Activated CD4-positive, alpha-beta T cell treated with anti-CD3 and anti-CD28 coated beads for 48 hours (primary cell): Measurements from ENCODE around the gene MAN1C1.
A peak's percentile ranks its signal among the peaks of the same experiment; 100 is the strongest.

Source experiments
- DNase-seq: peaks from one replicate; pipeline ENCODE4 v3.0.0-alpha.2; 2020

The MAN1C1 gene

DNA sequence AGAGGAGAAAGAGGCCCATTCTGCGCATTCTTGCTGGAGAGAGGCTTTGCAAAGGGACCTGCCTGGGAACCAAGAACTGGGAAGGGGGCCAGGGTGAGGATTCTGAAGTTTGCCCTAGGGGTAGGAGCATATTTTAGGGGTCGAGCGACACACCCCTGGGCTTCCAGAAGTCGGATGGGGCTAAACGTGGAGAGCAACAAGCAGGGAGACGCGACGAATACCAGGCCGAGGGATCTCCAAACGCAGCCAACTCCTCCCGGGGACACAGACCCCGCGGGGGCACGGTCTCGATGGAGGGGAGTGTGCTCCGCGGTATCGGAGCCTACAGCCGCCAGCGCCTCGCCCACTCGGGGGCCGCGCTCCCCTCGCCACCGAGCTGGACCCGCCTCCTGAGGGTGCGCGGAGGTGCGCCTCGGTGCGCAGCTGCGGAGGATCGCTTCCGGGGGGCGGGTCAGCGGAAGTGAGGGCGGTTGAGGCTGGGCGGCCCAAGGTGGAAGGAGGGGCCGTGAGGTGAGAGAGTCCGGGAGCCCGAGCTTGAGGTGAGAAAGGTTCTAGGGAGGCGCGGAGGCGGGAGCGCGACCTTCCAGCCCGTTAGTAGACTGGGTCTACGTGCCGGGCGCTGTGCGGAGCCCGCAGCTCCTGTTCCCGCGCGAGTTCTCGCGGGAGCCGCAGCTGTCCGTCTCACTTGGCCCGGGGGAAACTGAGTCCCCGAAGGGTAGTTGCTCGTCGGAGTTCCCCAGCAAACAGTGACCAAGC, 203.1 kb downstream of the MAN1C1 start, which contains the start of gene MTFR1L:
TSS of gene MTFR1L (plus strand) at position 464 of the 756 bp plus-strand sequence. CDS start 3,151 bp downstream, outside the sequence.
- DNase-seq: peak; percentile 96

DNA sequence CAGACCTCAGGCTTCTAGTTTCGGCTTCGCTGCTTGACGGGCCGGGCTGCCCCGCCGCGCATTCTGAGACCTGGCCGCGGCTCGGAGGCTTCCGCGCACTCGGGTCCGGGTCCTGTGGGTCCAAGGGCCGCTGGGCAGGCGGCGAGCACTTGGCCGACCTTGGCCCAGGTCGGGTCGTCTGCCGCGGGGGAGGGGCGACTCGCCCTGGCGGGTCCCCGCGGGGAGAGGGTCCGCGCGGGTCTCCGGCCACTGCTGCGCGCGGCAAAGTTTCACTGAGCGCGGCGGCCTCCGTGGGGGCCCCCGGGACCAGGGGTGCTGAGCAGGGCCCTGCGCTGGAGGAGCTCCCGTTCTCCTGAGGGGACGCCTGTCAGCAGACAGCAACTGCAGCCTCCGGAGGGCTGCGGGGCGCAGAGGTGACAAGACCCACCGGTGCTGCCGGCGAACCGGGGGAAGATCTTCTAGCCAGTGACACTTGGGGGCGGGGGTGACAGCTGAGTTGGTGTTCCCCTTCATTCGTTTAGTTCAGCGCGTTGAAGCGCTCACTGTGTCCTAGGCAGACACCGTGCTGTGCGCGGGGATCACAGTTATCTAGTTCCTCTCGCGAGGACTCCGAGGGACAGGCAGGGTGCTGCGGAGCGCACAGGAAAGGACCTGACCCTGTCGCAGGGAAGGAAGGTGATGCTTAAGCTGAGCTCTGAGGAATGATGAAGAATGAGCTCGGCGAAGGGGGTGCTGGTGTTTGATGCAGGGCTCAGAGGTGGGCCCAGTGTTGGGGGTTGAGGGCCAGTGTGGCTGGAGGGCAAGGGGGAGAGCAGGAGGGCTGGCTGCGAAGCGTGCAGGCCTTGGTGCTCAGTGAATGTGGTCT, 203.9 kb downstream of the MAN1C1 start:
- peak; percentile 82 for DNase-seq

GRCh38 chr1:25821112-25821476, 204.5 kb downstream of the MAN1C1 start:
- no peak for DNase-seq

- no peak for DNase-seq
These were observed 205.1 kb downstream of the MAN1C1 start for GRCh38 chr1:25821630-25822091.

GRCh38 chr1:25825605-25826004, 209.0 kb downstream of the MAN1C1 start:
- no peak for DNase-seq

- no peak for DNase-seq
These were observed 210.0 kb downstream of the MAN1C1 start for GRCh38 chr1:25826571-25826970.

GRCh38 chr1:25828491-25828890, 211.9 kb downstream of the MAN1C1 start:
- no peak for DNase-seq

DNA sequence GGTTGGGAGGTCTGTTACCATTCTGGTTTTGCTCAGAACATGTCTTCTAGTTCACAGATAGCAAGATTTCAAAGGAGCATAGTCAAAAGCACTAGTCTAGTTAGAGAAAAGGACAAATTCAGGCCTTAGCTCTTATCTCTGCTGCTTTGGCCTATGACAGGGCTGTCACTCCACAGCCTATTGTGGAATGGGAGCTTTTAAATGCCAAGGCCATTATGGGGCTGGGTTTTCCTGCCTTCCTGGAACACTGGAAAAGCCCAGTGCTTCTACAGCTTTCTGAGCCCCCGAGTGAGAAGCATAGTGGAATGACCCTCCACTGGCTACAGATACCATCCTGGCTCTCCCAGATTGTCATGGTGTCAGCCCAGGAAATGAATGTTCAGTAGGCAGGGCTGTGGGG, 212.5 kb downstream of the MAN1C1 start:
- no peak for DNase-seq

DNA sequence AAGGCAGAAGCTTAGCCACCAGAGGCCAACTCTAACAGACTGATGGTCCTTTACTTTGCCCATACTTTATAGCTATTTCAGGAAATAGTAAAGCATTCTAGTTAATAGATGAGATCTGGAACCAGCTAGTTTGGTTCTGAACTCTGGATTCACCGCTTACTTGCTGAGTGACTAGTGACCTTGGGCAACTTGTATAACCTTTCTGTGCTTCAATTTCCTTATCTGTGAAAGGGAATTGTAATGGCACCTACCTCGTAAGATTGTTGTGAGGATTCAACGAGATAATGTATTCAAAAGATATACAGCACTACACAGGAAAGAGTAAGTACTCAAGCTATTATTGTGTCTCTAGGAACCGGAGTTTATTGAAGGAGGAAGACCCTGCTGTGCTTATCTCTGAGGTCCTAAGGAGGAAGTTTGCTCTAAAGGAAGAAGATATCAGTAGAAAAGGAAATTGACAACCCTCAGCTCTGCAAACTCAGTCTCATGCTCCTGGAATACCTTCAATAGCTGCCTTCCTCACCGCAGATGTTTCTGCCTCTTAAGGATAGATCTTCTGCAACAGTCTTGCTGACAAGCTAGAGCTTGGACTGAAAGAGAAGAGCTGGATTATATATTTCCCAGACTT, 215.1 kb downstream of the MAN1C1 start:
- DNase-seq: no peak

DNA sequence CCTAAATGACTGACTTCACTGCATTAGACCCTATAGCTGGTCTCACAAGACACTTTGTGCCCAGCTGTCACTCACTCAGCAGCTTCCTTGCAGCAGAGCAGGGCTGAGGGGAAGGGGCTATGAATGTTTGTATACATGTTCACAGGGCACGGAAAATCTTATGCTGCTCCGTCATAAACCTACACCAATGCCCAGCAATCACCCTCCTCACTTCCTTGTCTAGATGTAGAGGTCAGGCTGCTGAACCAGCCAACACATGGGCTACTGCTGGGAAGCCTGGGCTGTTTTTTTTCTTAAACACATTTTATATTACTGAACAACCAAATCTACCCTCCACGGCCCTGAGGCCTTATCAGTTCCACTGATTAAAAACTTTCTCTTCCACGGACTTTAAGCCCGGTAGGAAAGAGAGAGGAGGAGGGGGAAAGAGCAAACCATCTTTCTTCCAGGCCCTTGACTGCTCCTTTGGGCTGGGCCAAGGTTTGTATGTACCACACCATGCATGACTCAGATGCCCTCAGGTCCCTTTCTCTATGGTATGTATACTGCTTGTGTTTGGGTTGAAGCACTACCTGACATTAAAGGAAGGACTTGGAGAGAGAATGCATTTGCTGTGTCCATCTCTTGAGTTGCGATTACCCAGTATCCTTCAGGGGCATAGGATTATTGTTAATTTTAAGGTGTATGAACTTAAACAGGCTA, 215.9 kb downstream of the MAN1C1 start:
- DNase-seq: no peak

DNA sequence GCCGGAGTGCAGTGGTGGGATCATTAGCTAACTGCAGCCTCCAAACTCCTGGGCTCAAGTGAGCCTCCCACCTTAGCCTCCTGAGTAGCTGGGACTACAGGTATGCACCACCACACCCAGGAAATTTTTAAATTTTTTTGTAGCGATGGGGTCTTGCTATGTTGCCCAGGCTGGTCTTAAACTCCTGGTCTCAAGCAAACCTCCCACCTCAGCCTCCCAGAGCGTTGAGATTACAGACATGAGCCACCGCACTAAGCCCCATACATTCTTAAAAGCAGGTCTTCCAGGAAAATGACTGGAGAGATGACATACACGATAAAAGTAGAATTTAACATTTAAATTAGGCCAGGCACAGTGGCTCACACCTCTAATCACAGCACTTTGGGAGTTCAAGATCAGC, 216.6 kb downstream of the MAN1C1 start:
- no peak for DNase-seq
